GM21515 (cell line): ENCODE results near the gene ST6GALNAC3.
A peak's percentile ranks its signal among the peaks of the same experiment; 100 is the strongest.

Experiments used
- ATAC-seq: cut with Tn5 transposase; IDR thresholded peaks from one replicate; pipeline ENCODE4 v1.9.1; 2021; ENCODE audit not compliant: unreplicated experiment

ST6GALNAC3 gene

GRCh38 chr1:76491737-76492136, 417.2 kb downstream of the ST6GALNAC3 start:
- no peak for ATAC-seq

GRCh38 chr1:76492752-76493430, 418.3 kb downstream of the ST6GALNAC3 start:
- no peak for ATAC-seq

GRCh38 chr1:76494807-76495206, 420.3 kb downstream of the ST6GALNAC3 start:
- peak; percentile 76 for ATAC-seq

GRCh38 chr1:76496871-76497270, 422.3 kb downstream of the ST6GALNAC3 start:
- ATAC-seq = no peak

GRCh38 chr1:76500116-76500515, 425.6 kb downstream of the ST6GALNAC3 start:
- ATAC-seq = no peak

GRCh38 chr1:76501136-76501535, 426.6 kb downstream of the ST6GALNAC3 start:
- no peak for ATAC-seq

DNA sequence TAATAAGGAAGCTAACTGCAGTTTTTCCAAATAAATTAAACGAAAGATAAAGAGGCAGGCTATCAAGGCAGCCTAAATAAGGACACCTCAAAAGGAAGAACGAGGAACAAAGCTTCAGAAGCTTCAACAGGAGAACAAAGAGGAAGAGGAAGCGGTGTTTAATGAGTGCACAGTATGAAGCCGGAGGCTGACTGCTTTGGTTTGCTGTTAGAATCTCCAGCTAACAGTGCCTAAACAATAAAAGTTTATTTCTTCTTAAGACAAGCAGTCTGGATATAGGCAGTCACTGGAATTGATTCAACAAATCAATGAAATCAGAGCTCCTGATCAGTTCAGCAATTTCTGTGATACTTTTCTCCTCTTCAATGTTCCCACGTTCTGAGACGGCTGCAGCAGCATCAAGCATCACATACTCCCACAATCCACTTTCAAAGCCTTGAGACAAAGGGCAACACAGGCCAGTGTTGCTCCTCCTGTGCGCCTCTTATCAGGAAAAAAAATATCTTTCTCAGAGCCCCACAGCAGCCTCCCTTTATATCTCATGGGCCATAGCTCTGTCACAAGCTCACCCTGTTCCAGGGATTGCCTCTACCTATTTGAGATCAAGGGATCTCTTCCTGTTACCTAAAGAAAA, 427.2 kb downstream of the ST6GALNAC3 start:
- ATAC-seq = no peak

- no peak for ATAC-seq
These were observed 428.6 kb downstream of the ST6GALNAC3 start for GRCh38 chr1:76503100-76503499.

- no peak for ATAC-seq
These were observed 429.2 kb downstream of the ST6GALNAC3 start for GRCh38 chr1:76503736-76504135.

GRCh38 chr1:76507376-76507775, 432.8 kb downstream of the ST6GALNAC3 start:
- ATAC-seq = no peak

- no peak for ATAC-seq
These were observed 434.3 kb downstream of the ST6GALNAC3 start for GRCh38 chr1:76508871-76509270.

GRCh38 chr1:76510672-76511557, 436.4 kb downstream of the ST6GALNAC3 start:
- no peak for ATAC-seq

- no peak for ATAC-seq
These were observed 437.1 kb downstream of the ST6GALNAC3 start for GRCh38 chr1:76511558-76512179.

- ATAC-seq = no peak
These were observed 456.4 kb downstream of the ST6GALNAC3 start for GRCh38 chr1:76530953-76531352.

DNA sequence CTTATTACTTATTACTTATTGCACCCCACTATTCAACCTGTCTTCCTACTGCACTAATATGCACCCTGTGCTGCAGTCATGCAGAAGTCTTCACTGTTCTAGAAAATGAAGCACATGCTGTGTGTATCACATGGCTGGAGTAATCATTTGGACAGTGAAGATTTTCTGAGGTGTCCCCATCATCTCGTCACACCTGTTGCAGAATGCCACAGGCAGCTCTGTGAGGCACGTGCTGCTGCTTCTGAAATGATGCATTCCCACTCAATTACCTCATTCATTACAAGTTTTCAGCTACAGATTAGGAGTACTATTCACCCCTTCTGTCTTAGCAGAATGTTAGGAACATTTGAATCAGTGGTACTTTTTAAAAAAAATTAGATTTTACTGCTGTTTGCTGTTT, 467.1 kb downstream of the ST6GALNAC3 start:
- ATAC-seq = no peak

DNA sequence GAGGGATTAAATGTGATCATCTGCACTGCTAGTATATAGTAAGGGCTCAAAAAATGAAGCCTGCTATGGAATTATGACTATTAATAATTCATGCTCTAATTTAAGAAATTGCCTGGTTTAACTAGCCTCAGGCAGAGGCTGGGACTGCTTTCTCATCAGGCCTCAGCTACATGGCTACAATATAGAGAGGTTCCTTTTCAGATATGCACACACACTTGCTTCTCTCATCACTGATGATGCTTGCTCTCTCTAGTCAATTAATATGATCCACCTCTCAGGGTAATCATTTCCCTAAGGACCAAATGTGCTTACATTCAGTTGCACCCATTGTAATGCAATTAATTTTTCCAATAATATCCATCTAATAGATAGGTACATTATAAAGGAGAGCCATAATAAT, 467.8 kb downstream of the ST6GALNAC3 start:
- no peak for ATAC-seq

DNA sequence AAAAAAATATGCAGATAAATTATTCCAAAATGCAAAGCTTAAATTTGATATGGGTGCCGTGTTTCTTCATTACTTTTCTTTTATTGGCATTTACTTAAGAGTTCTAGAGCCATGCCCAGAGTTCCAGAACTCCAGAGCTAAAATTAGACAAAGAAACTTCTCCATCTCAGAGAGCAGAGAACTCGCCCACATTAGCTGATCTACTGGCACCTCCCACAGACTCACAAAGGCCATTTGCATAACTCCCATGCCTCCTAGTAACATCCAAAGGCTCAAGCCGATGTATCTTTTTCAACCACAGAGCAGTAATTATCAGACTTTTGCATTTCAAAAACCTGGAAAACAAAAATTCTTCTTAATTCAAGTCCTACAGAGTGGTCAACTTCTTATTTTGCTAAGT, 468.9 kb downstream of the ST6GALNAC3 start:
- ATAC-seq = no peak

DNA sequence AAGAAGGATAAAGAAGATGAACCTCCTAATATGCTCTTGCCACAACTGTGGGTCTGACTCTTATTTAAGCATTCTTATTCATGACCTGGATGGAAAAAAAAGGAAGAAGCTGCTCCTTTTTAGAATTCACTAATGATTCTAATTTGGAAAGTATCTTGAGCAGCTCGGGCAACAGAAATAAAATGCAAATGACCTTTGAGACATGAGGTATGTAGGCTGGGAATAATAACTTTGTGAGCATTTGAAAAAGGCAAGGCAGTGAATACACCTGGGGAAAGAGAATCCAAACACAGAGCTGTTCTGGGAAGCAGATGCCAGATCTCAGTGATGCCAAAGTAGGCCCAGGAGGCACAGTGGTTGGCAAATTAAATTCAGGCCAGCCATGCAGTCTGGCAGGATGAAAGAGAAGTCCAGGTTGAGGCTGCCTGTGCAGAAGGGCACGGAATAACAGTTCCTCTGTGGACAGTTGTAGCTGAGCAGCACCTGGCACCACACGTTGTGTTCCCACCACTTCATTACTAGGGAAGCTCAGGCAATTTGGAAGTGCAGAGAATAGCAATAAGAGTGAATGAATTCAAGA, 471.9 kb downstream of the ST6GALNAC3 start:
- ATAC-seq = no peak

GRCh38 chr1:76547916-76548315, 473.4 kb downstream of the ST6GALNAC3 start:
- ATAC-seq = no peak

- no peak for ATAC-seq
These were observed 474.1 kb downstream of the ST6GALNAC3 start for GRCh38 chr1:76548513-76549100.

- ATAC-seq = no peak
These were observed 479.7 kb downstream of the ST6GALNAC3 start for GRCh38 chr1:76554283-76554682.
